Panc1 (cell line): ENCODE results near the gene MAPKAPK5. TPM values are rescaled to one million over a fixed set of nuclear protein-coding genes. Genes with fewer than 3 reads are reported as not detected.

Experiments used
- ATAC-seq: fragments of 200-7000 bp; cut with Tn5 transposase; 2 replicates; pipeline ENCODE4 v1.9.1; 2020; ENCODE audit warnings: mild to moderate bottlenecking, moderate library complexity
- BruUV-seq: library from RNA; stranded (reverse); fragments of 400-500 nt; replicated peaks from 2 replicates; lab custom pipeline; 2021; lab: Mats Ljungman, UMichigan
- CTCF ChIA-PET: fragments of 300-600 bp; sonication (Branson Sonifier 250); formaldehyde crosslinking; loops from one replicate; lab custom pipeline; 2022; ENCODE audit warnings: antibody characterized with exemption; lab: Charles Lee
- POLR2A ChIA-PET: fragments of 300-600 bp; sonication (Branson Sonifier 250); formaldehyde crosslinking; loops from one replicate; lab custom pipeline; 2022; ENCODE audit warnings: antibody characterized with exemption; lab: Charles Lee
- DNase-seq: peaks from one replicate; pipeline ENCODE4 v3.0.0-alpha.2; 2010; ENCODE audit warnings: low read depth, low spot score
- H3K27ac ChIP-seq: 2 replicates; pipeline ENCODE4 v1.5.1; 2011; ENCODE audit warnings: mild to moderate bottlenecking, low read length, inconsistent platforms
- H3K27me3 ChIP-seq: fragments of 200-500 bp; sonication (Bioruptor generic); 2 replicates; pipeline ENCODE4 v1.6.0; 2014; ENCODE audit warnings: low read length, inconsistent platforms; ENCODE audit not compliant: control insufficient read depth, insufficient read depth
- H3K36me3 ChIP-seq: fragments of 200-500 bp; sonication (Bioruptor generic); 2 replicates; pipeline ENCODE4 v1.5.1; 2014; ENCODE audit warnings: inconsistent platforms, mild to moderate bottlenecking, low read length, moderate library complexity; ENCODE audit not compliant: control insufficient read depth, insufficient read depth
- H3K4me1 ChIP-seq: 2 replicates; pipeline ENCODE4 v1.5.1; 2011; ENCODE audit warnings: inconsistent platforms, mild to moderate bottlenecking, low read length, moderate library complexity; ENCODE audit not compliant: control insufficient read depth, insufficient read depth
- H3K4me3 ChIP-seq, 2 experiments: 2 replicates each; pipeline ENCODE4 v1.5.1; 2011 to 2012; ENCODE audit warnings: low read depth in 2 of 2, low read length in 2 of 2, mild to moderate bottlenecking in 2 of 2, inconsistent platforms in 1 of 2, moderate library complexity in 1 of 2
- H3K9me3 ChIP-seq: fragments of 200-500 bp; sonication (Bioruptor generic); 2 replicates; pipeline ENCODE4 v1.5.1; 2014; ENCODE audit warnings: low read depth, mild to moderate bottlenecking, inconsistent platforms, low read length, moderate library complexity; ENCODE audit not compliant: control insufficient read depth, insufficient read depth
- POLR2AphosphoS5 ChIP-seq: IDR thresholded peaks from 2 replicates; pipeline ENCODE4 v1.6.1; 2012; ENCODE audit warnings: mild to moderate bottlenecking, low read depth, low read length, moderate library complexity
- SIN3A ChIP-seq: IDR thresholded peaks from 2 replicates; pipeline ENCODE4 v1.6.1; 2012; ENCODE audit warnings: low read depth, mild to moderate bottlenecking, low read length, moderate library complexity, borderline replicate concordance; ENCODE audit not compliant: insufficient read depth
- TCF7L2 ChIP-seq: IDR thresholded peaks from 2 replicates; pipeline ENCODE4 v1.6.1; 2011; ENCODE audit warnings: mild to moderate bottlenecking, low read depth, low read length, inconsistent platforms
- in situ Hi-C: cut with HindIII; loops from 2 replicates; pipeline ENCODE4 v1.10.0; 2016; ENCODE audit warnings: low sequenced_read_pairs, low pct_unique_long_range_greater_than_20kb
- intact Hi-C: fragments of 100-400 bp; cut with micrococcal nuclease; formaldehyde crosslinking; loops from one replicate; pipeline ENCODE4 v1.10.0; 2022; ENCODE audit not compliant: unreplicated experiment
- total RNA-seq: library from RNA; stranded (reverse); gene quantifications from one replicate; pipeline ENCODE4 v1.2.1, GENCODE V29; 2021; ENCODE audit not compliant: unreplicated experiment
- TF ChIP-seq, protein P1 (sequence below): fragments of 450-650 bp; IDR thresholded peaks from 2 replicates; pipeline ENCODE4 v1.5.1; 2017; ENCODE audit warnings: mild to moderate bottlenecking
- TF ChIP-seq, protein P2 (sequence below), 2 experiments: IDR thresholded peaks; 2 replicates each; pipeline ENCODE4 v1.6.1; 2011 to 2012; ENCODE audit warnings: low read depth in 2 of 2, control low read depth in 1 of 2, low read length in 1 of 2, mild to moderate bottlenecking in 1 of 2, moderate library complexity in 1 of 2; ENCODE audit not compliant: insufficient read depth in 1 of 2

The MAPKAPK5 gene
- total RNA-seq, 1 experiment from 2014 or later, result 49.7 TPM

DNA sequence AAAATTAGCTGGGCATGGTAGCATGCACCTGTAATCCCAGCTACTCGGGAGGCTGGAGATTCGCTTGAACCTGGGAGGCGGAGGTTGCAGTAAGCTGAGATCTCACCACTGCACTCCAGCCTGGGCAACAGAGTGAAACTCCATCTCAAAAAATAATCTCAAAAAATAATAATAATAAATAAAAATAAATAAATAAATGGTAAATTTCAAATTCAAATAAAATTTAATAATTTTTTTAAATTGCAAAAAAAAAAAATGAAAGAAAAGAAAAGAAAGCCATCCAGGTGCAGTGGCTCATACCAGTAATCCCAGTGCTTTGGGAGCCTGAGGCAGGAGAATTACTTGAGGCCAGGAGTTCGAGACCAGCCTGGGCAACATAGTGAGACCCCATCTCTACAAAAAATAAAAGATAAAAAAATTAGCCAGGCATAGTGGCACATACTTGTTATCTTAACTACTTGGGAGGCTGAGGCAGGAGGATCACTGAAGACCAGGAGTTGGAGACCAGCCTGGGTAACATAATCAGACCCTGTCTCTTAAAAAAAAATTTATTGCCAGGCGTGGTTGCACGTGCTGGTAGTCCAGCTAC, 38.9 kb upstream of the MAPKAPK5 start:
- TF ChIP-seq TCF7L2 (no peak), SIN3A (no peak), POLR2AphosphoS5 (no peak)
- TF ChIP-seq, protein P1, sequence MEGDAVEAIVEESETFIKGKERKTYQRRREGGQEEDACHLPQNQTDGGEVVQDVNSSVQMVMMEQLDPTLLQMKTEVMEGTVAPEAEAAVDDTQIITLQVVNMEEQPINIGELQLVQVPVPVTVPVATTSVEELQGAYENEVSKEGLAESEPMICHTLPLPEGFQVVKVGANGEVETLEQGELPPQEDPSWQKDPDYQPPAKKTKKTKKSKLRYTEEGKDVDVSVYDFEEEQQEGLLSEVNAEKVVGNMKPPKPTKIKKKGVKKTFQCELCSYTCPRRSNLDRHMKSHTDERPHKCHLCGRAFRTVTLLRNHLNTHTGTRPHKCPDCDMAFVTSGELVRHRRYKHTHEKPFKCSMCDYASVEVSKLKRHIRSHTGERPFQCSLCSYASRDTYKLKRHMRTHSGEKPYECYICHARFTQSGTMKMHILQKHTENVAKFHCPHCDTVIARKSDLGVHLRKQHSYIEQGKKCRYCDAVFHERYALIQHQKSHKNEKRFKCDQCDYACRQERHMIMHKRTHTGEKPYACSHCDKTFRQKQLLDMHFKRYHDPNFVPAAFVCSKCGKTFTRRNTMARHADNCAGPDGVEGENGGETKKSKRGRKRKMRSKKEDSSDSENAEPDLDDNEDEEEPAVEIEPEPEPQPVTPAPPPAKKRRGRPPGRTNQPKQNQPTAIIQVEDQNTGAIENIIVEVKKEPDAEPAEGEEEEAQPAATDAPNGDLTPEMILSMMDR, result no peak
- TF ChIP-seq, protein P2, sequence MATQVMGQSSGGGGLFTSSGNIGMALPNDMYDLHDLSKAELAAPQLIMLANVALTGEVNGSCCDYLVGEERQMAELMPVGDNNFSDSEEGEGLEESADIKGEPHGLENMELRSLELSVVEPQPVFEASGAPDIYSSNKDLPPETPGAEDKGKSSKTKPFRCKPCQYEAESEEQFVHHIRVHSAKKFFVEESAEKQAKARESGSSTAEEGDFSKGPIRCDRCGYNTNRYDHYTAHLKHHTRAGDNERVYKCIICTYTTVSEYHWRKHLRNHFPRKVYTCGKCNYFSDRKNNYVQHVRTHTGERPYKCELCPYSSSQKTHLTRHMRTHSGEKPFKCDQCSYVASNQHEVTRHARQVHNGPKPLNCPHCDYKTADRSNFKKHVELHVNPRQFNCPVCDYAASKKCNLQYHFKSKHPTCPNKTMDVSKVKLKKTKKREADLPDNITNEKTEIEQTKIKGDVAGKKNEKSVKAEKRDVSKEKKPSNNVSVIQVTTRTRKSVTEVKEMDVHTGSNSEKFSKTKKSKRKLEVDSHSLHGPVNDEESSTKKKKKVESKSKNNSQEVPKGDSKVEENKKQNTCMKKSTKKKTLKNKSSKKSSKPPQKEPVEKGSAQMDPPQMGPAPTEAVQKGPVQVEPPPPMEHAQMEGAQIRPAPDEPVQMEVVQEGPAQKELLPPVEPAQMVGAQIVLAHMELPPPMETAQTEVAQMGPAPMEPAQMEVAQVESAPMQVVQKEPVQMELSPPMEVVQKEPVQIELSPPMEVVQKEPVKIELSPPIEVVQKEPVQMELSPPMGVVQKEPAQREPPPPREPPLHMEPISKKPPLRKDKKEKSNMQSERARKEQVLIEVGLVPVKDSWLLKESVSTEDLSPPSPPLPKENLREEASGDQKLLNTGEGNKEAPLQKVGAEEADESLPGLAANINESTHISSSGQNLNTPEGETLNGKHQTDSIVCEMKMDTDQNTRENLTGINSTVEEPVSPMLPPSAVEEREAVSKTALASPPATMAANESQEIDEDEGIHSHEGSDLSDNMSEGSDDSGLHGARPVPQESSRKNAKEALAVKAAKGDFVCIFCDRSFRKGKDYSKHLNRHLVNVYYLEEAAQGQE (IDR thresholded peaks at IDR 0.05; ENCODE audit: insufficient read depth in 1 of 2, low read depth in 2 of 2, low read length in 1 of 2), result no peak
- ChIA-PET CTCF (no interaction called here), POLR2A (no interaction called here)
- H3K36me3 ChIP-seq, result no peaks in the 10 kb centered on the region
- ATAC-seq, result no peak
- no peaks in the 10 kb centered on the region for H3K4me1 ChIP-seq
- no peaks in the 10 kb centered on the region for H3K27me3 ChIP-seq
- no peak for DNase-seq
- in situ Hi-C loops (no loop called here), intact Hi-C loops (no loop called here)
- H3K27ac ChIP-seq, result no peak overlapping the region
- BruUV-seq, result no TSS peak
- H3K9me3 ChIP-seq, result no peaks in the 10 kb centered on the region
- H3K4me3 ChIP-seq, result no peak overlapping the region

DNA sequence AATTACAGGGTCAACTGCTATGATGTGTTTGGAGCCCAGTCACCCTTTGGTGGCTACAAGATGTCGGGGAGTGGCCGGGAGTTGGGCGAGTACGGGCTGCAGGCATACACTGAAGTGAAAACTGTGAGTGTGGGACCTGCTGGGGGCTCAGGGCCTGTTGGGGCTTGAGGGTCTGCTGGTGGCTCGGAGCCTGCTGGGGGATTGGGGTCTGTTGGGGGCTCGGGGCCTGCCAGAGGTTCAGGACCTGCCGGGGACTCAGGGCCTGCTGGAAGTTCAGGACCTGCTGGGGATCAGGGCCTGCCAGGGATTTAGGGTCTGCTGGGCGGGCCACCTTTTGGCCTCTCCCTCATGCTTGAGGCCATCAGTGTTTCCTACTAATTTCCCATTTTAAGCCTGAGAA, 38.2 kb upstream of the MAPKAPK5 start:
- CTCF ChIA-PET, result no interaction called here
- no peaks in the 10 kb centered on the region for H3K4me1 ChIP-seq
- TF ChIP-seq, protein P2 (IDR thresholded peaks at IDR 0.05; ENCODE audit: insufficient read depth in 1 of 2, low read depth in 2 of 2, low read length in 1 of 2), result no peak
- TF ChIP-seq TCF7L2 (no peak), POLR2AphosphoS5 (no peak), SIN3A (no peak)
- TF ChIP-seq, protein P1, result no peak
- H3K9me3 ChIP-seq, result no peaks in the 10 kb centered on the region
- ATAC-seq (no peak), DNase-seq (no peak)
- H3K27me3 ChIP-seq, result no peaks in the 10 kb centered on the region
- in situ Hi-C loops, result no loop called here
- no peaks in the 10 kb centered on the region for H3K36me3 ChIP-seq
- POLR2A ChIA-PET, result no interaction called here
- no TSS peak for BruUV-seq
- H3K27ac ChIP-seq, result no peak overlapping the region
- intact Hi-C loops, result no loop called here
- no peak overlapping the region for H3K4me3 ChIP-seq
